ENCODE results near the gene DHRSX.
"Not testable (repeated sequence)": the region's sequence is repeated elsewhere in the genome, so short reads cannot be mapped to it uniquely, and the experiment has no call there.

DNA sequence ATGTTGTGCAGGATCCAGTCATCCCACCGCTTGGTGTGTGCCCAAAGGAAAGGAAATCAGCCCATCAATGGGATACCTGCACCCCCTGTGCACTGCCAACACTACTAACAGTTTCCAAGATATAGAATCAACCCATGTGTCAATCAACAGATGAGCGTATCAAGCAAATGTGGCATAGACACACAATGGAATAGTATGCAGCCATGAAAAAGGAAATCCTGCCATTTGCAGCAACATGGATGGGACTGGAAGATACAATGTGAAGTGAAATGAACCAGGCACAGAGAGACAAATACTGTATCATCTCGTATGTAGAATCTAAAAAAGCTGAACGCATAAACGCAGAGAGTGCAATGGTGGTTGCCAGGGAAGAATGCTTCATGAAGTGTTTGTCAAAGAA is 20.8 kb downstream of the DHRSX start:
- not testable (repeated sequence) for TF ChIP-seq SP1 (IDR thresholded peaks at IDR 0.05; ENCODE audit: low read depth, low read length); EZH2 (IDR thresholded peaks at IDR 0.05; ENCODE audit: borderline replicate concordance, control insufficient read depth, low read depth, low read length); POLR2AphosphoS2 (IDR thresholded peaks at IDR 0.05; ENCODE audit: low read depth, low read length); FOXM1 (IDR thresholded peaks at IDR 0.05; ENCODE audit: low read depth, low read length); SIN3A (IDR thresholded peaks at IDR 0.05; ENCODE audit: low read depth, low read length); POLR2AphosphoS5 (IDR thresholded peaks at IDR 0.05; ENCODE audit: low read length); SMAD1 (IDR thresholded peaks at IDR 0.05; ENCODE audit: low read depth, partially characterized antibody); CHD1 (IDR thresholded peaks at IDR 0.05; ENCODE audit: low read depth, low read length); BMI1 (IDR thresholded peaks at IDR 0.05; ENCODE audit: borderline replicate concordance)
- TF ChIP-seq, protein P1, sequence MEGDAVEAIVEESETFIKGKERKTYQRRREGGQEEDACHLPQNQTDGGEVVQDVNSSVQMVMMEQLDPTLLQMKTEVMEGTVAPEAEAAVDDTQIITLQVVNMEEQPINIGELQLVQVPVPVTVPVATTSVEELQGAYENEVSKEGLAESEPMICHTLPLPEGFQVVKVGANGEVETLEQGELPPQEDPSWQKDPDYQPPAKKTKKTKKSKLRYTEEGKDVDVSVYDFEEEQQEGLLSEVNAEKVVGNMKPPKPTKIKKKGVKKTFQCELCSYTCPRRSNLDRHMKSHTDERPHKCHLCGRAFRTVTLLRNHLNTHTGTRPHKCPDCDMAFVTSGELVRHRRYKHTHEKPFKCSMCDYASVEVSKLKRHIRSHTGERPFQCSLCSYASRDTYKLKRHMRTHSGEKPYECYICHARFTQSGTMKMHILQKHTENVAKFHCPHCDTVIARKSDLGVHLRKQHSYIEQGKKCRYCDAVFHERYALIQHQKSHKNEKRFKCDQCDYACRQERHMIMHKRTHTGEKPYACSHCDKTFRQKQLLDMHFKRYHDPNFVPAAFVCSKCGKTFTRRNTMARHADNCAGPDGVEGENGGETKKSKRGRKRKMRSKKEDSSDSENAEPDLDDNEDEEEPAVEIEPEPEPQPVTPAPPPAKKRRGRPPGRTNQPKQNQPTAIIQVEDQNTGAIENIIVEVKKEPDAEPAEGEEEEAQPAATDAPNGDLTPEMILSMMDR (IDR thresholded peaks at IDR 0.05 in 2 of 3, conservative IDR thresholded peaks at IDR 0.05 in 1 of 3; ENCODE audit: control insufficient read depth in 2 of 3, extremely low read depth in 1 of 3, insufficient read depth in 1 of 3, low read depth in 3 of 3, low read length in 3 of 3) = not testable (repeated sequence)
- TF ChIP-seq, protein P2, sequence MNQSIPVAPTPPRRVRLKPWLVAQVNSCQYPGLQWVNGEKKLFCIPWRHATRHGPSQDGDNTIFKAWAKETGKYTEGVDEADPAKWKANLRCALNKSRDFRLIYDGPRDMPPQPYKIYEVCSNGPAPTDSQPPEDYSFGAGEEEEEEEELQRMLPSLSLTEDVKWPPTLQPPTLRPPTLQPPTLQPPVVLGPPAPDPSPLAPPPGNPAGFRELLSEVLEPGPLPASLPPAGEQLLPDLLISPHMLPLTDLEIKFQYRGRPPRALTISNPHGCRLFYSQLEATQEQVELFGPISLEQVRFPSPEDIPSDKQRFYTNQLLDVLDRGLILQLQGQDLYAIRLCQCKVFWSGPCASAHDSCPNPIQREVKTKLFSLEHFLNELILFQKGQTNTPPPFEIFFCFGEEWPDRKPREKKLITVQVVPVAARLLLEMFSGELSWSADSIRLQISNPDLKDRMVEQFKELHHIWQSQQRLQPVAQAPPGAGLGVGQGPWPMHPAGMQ (IDR thresholded peaks at IDR 0.05; ENCODE audit: borderline replicate concordance) = not testable (repeated sequence)
- TF ChIP-seq, protein P3, sequence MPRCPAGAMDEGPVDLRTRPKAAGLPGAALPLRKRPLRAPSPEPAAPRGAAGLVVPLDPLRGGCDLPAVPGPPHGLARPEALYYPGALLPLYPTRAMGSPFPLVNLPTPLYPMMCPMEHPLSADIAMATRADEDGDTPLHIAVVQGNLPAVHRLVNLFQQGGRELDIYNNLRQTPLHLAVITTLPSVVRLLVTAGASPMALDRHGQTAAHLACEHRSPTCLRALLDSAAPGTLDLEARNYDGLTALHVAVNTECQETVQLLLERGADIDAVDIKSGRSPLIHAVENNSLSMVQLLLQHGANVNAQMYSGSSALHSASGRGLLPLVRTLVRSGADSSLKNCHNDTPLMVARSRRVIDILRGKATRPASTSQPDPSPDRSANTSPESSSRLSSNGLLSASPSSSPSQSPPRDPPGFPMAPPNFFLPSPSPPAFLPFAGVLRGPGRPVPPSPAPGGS (IDR thresholded peaks at IDR 0.05; ENCODE audit: borderline replicate concordance, insufficient read depth, low read depth, low read length, poor library complexity, severe bottlenecking) = not testable (repeated sequence)
